Endodermal cell (in vitro differentiated cells): Measurements from ENCODE around the gene GNAO1. TPM values are rescaled to one million over a fixed set of nuclear protein-coding genes. Genes with fewer than 3 reads are reported as not detected.

Source experiments
- DNase-seq: peaks from one replicate; pipeline ENCODE4 v3.0.0-alpha.2; 2017
- H3K27ac ChIP-seq: 2 replicates; pipeline ENCODE4 v1.5.1; 2013; ENCODE audit warnings: mild to moderate bottlenecking, low read depth, low read length, moderate library complexity
- H3K27me3 ChIP-seq: 2 replicates; pipeline ENCODE4 v1.6.1; 2013; ENCODE audit warnings: mild to moderate bottlenecking, low read length, moderate library complexity; ENCODE audit not compliant: insufficient read depth, control insufficient read depth, poor library complexity, severe bottlenecking
- H3K36me3 ChIP-seq: 2 replicates; pipeline ENCODE4 v1.7.0; 2013; ENCODE audit warnings: mild to moderate bottlenecking, low read length, moderate library complexity; ENCODE audit not compliant: control insufficient read depth, insufficient read depth
- H3K4me1 ChIP-seq: one replicate; pipeline ENCODE4 v1.7.0; 2013; ENCODE audit warnings: low read length; ENCODE audit not compliant: control insufficient read depth, insufficient read depth
- H3K4me3 ChIP-seq: 2 replicates; pipeline ENCODE4 v1.5.1; 2013; ENCODE audit warnings: mild to moderate bottlenecking, low read length, moderate library complexity
- H3K9ac ChIP-seq: 2 replicates; pipeline ENCODE4 v1.6.1; 2013; ENCODE audit warnings: mild to moderate bottlenecking, low read length, moderate library complexity; ENCODE audit not compliant: poor library complexity, severe bottlenecking; ENCODE audit errors: extremely low read depth
- H3K9me3 ChIP-seq: 2 replicates; pipeline ENCODE4 v1.6.1; 2013; ENCODE audit warnings: mild to moderate bottlenecking, low read length, moderate library complexity; ENCODE audit not compliant: control insufficient read depth
- H3K27ac Mint-ChIP-seq: 2 replicates; pipeline ENCODE4 v1.8.0; 2020; ENCODE audit warnings: mixed read lengths
- H3K27me3 Mint-ChIP-seq: 2 replicates; pipeline ENCODE4 v1.8.0; 2021; ENCODE audit warnings: mild to moderate bottlenecking, mixed read lengths; ENCODE audit not compliant: insufficient read depth
- H3K36me3 Mint-ChIP-seq: 2 replicates; pipeline ENCODE4 v1.8.0; 2020; ENCODE audit warnings: low read depth, mixed read lengths
- H3K4me1 Mint-ChIP-seq: 2 replicates; pipeline ENCODE4 v1.8.0; 2020; ENCODE audit warnings: mixed read lengths
- H3K4me3 Mint-ChIP-seq: 2 replicates; pipeline ENCODE4 v1.8.0; 2020; ENCODE audit warnings: mild to moderate bottlenecking, moderate library complexity, mixed read lengths
- H3K9me3 Mint-ChIP-seq: 2 replicates; pipeline ENCODE4 v1.8.0; 2020; ENCODE audit warnings: mild to moderate bottlenecking, mixed read lengths
- CTCF ChIP-seq: fragments of 200-600 bp; sonication (generic); conservative IDR thresholded peaks from 2 replicates; pipeline ENCODE4 v1.5.0; 2021; ENCODE audit warnings: antibody characterized with exemption, mild to moderate bottlenecking
- WGBS, 2 experiments: methylation state at CpG; one replicate each; pipeline versions ENCODE4 v1.1.5 to v1.1.7; 2013; ENCODE audit warnings: missing lambda C conversion rate in 2 of 2, mixed read lengths in 1 of 2; ENCODE audit not compliant: insufficient coverage in 1 of 2, insufficient read length in 1 of 2; 5-methylcytosine and 5-hydroxymethylcytosine counted together
- total RNA-seq, 2 donors: library from RNA; stranded (reverse); fragmentation: NEBNext Ultra II Directional in 1 of 2; extraction: Animal tissue kit (Norgen Biotek cat#: 25700) in 1 of 2; gene quantifications; 2 replicates in 1 of 2; 3 replicates in 1 of 2; pipeline ENCODE4 v1.2.1, GENCODE V29; 2021

Gene GNAO1
- total RNA-seq, 2 donors from 2014 or later, result 2.7 to 7.1 TPM

GRCh38 chr16:56320056-56320455 is 128.8 kb downstream of the GNAO1 start:
- H3K36me3 Mint-ChIP-seq, result no peaks in the 10 kb centered on the region
- Histone ChIP-seq H3K27me3 (peaks cover 14% of the 10 kb centered on the region), H3K4me1 (no peaks in the 10 kb centered on the region), H3K4me3 (no peak overlapping the region), H3K9me3 (no peaks in the 10 kb centered on the region), H3K9ac (no peak overlapping the region), H3K36me3 (no peaks in the 10 kb centered on the region), H3K27ac (no peak overlapping the region)
- H3K27ac Mint-ChIP-seq, result no peak overlapping the region
- peaks cover 15% of the 10 kb centered on the region for H3K27me3 Mint-ChIP-seq
- no peaks in the 10 kb centered on the region for H3K4me1 Mint-ChIP-seq
- TF ChIP-seq CTCF, result no peak
- WGBS, 2 experiments, result 93 to 100% methylated on average over 3 to 8 of the region's 8 CpGs
- H3K9me3 Mint-ChIP-seq, result no peaks in the 10 kb centered on the region
- DNase-seq, result no peak
- H3K4me3 Mint-ChIP-seq, result no peak overlapping the region

GRCh38 chr16:56320811-56321558 is 129.7 kb downstream of the GNAO1 start:
- Mint-ChIP-seq H3K4me1 (no peaks in the 10 kb centered on the region), H3K27ac (no peak overlapping the region), H3K36me3 (no peaks in the 10 kb centered on the region), H3K9me3 (no peaks in the 10 kb centered on the region), H3K4me3 (no peak overlapping the region), H3K27me3 (peaks cover 15% of the 10 kb centered on the region)
- 90 to 94% methylated on average over 4 to 7 of the region's 7 CpGs for WGBS, 2 experiments
- Histone ChIP-seq H3K27ac (no peak overlapping the region), H3K9me3 (no peaks in the 10 kb centered on the region), H3K9ac (no peak overlapping the region), H3K36me3 (no peaks in the 10 kb centered on the region), H3K4me3 (no peak overlapping the region), H3K27me3 (peaks cover 14% of the 10 kb centered on the region), H3K4me1 (no peaks in the 10 kb centered on the region)
- no peak for DNase-seq
- TF ChIP-seq CTCF, result no peak

GRCh38 chr16:56321571-56321970 is 130.3 kb downstream of the GNAO1 start:
- Mint-ChIP-seq H3K27ac (no peak overlapping the region), H3K36me3 (no peaks in the 10 kb centered on the region), H3K4me1 (no peaks in the 10 kb centered on the region), H3K27me3 (peaks cover 15% of the 10 kb centered on the region), H3K4me3 (no peak overlapping the region), H3K9me3 (no peaks in the 10 kb centered on the region)
- H3K27ac ChIP-seq, result no peak overlapping the region
- TF ChIP-seq CTCF, result no peak
- H3K36me3 ChIP-seq, result no peaks in the 10 kb centered on the region
- H3K9me3 ChIP-seq, result no peaks in the 10 kb centered on the region
- no peak overlapping the region for H3K4me3 ChIP-seq
- no peak for DNase-seq
- no peaks in the 10 kb centered on the region for H3K4me1 ChIP-seq
- WGBS, 2 experiments, result 89 to 97% methylated on average over 7 to 9 of the region's 9 CpGs
- H3K27me3 ChIP-seq, result peaks cover 14% of the 10 kb centered on the region
- H3K9ac ChIP-seq, result no peak overlapping the region
